ENCODE data around the gene TMEM117. TPM values are rescaled to one million over a fixed set of nuclear protein-coding genes. Genes with fewer than 3 reads are reported as not detected.

TMEM117 gene
- total RNA-seq, 4 donors from 2014 or later = 16.9 to 24.9 (median 21.1) TPM

- Histone ChIP-seq H3K27me3 (no peaks in the 10 kb centered on the region), H3K9me3 (no peaks in the 10 kb centered on the region), H3K4me1 (no peaks in the 10 kb centered on the region), H3K27ac (no peak overlapping the region), H3K4me3 (no peak overlapping the region), H3K36me3 (no peaks in the 10 kb centered on the region)
- DNase-seq (ENCODE audit: low spot score in 2 of 2) = no peak
- TF ChIP-seq POLR2A (IDR thresholded peaks at IDR 0.05) (no peak), EP300 (IDR thresholded peaks at IDR 0.05) (no peak), CTCF (IDR thresholded peaks at IDR 0.05) (no peak)
- 52 to 59% methylated on average over 4 of the region's 4 CpGs for WGBS, 2 donors
Measured at GRCh38 chr12:43914391-43914790, 78.5 kb downstream of the TMEM117 start.

GRCh38 chr12:43914923-43915468, 79.1 kb downstream of the TMEM117 start:
- Histone ChIP-seq H3K27me3 (no peaks in the 10 kb centered on the region), H3K4me1 (no peaks in the 10 kb centered on the region), H3K36me3 (no peaks in the 10 kb centered on the region), H3K9me3 (no peaks in the 10 kb centered on the region), H3K27ac (no peak overlapping the region), H3K4me3 (no peak overlapping the region)
- TF ChIP-seq EP300 (IDR thresholded peaks at IDR 0.05) = no peak
- no peak for TF ChIP-seq CTCF (IDR thresholded peaks at IDR 0.05)
- no peak for TF ChIP-seq POLR2A (IDR thresholded peaks at IDR 0.05)
- WGBS, 2 donors = 73% methylated on average over 3 of the region's 3 CpGs
- no peak for DNase-seq (ENCODE audit: low spot score in 2 of 2)

DNA sequence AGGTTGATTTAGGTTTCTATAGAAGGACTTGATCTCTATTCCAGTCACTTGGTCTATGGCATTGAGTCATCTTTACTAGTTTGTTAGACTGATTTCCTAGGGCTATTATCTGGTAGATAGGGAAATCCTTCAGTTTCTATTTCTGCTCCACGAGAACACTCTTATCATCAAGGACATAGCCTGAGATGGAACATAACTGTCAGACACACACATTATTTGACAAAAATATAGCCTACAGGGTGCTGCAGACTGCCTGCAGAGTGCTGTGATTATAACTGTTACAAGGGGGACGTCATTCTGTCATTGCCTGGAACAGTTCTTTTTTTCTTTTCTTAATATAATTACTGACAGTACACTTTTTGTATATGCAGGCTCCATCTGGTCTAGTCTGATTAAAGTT, 82.0 kb downstream of the TMEM117 start:
- DNase-seq (ENCODE audit: low spot score in 2 of 2) = no peak
- Histone ChIP-seq H3K4me1 (no peaks in the 10 kb centered on the region), H3K9me3 (no peaks in the 10 kb centered on the region), H3K36me3 (no peaks in the 10 kb centered on the region), H3K27ac (no peak overlapping the region), H3K4me3 (no peak overlapping the region), H3K27me3 (no peaks in the 10 kb centered on the region)
- TF ChIP-seq EP300 (IDR thresholded peaks at IDR 0.05) (no peak), POLR2A (IDR thresholded peaks at IDR 0.05) (no peak), CTCF (IDR thresholded peaks at IDR 0.05) (no peak)
- WGBS, 2 donors = 70 to 87% methylated on average over 2 of the region's 2 CpGs

DNA sequence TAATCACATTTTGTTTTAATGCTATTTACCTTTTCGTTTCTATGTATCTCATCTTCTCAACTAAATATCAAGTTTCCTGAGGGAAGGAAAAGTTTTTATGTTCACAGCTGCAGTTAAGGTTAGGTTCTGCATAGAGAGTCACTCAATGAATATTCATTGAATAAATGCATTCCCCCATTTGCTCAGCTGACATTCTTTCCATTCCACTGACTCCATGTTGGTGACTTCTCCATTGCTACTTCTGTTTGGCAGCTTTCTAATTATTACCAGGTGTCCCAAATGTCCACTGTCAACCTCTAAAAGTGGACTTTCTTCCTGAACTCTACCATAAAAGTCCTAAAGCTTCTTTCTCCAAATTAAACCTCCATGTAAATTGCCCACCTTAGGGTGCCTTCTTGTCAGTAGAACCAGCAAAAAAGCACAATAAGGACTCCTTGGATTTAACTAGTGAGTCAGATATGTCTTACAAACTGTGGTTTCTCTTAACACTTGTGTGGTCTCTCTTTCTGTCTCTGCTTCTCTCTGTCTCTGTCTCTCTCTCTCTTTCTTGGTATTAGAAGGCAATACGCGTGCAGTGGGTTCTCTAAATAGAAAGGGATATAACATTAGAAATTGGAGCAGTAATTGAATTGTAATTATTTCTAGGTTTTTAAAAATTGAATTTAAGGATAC, 85.9 kb downstream of the TMEM117 start:
- DNase-seq (ENCODE audit: low spot score in 2 of 2) = no peak
- no peak overlapping the region for H3K4me3 ChIP-seq
- 94 to 95% methylated on average over 3 of the region's 3 CpGs for WGBS, 2 donors
- no peak for TF ChIP-seq CTCF (IDR thresholded peaks at IDR 0.05)
- no peak for TF ChIP-seq POLR2A (IDR thresholded peaks at IDR 0.05)
- TF ChIP-seq EP300 (IDR thresholded peaks at IDR 0.05) = no peak
- H3K36me3 ChIP-seq = no peaks in the 10 kb centered on the region
- H3K9me3 ChIP-seq = no peaks in the 10 kb centered on the region
- H3K27me3 ChIP-seq = no peaks in the 10 kb centered on the region
- no peak overlapping the region for H3K27ac ChIP-seq
- H3K4me1 ChIP-seq = no peaks in the 10 kb centered on the region

- Histone ChIP-seq H3K4me3 (no peak overlapping the region), H3K4me1 (no peaks in the 10 kb centered on the region), H3K36me3 (peaks cover 0 to 27% (median 0%) of the 10 kb centered on the region in 3 donors), H3K27ac (no peak overlapping the region), H3K9me3 (peaks cover 0 to 24% (median 7%) of the 10 kb centered on the region in 4 donors), H3K27me3 (no peaks in the 10 kb centered on the region)
- DNase-seq (ENCODE audit: low spot score in 2 of 2) = no peak
- 89 to 91% methylated on average over 1 of the region's 1 CpG for WGBS, 2 donors
- TF ChIP-seq EP300 (IDR thresholded peaks at IDR 0.05) (no peak), CTCF (IDR thresholded peaks at IDR 0.05) (no peak), POLR2A (IDR thresholded peaks at IDR 0.05) (no peak)
Measured at GRCh38 chr12:43930032-43930431, 94.2 kb downstream of the TMEM117 start.

Measured in tibial nerve (tissue), 4 donors.